HEK293 (cell line): ENCODE data around the gene CACNA1C.

Source experiments
- CTCF ChIP-seq: fragments of 450-650 bp; formaldehyde crosslinking; IDR thresholded peaks from 2 replicates; pipeline ENCODE4 v1.5.1; 2016; ENCODE audit warnings: missing biosample characterization, missing genetic modification characterization
- ZNF837 ChIP-seq: fragments of 450-650 bp; formaldehyde crosslinking; IDR thresholded peaks from 2 replicates; pipeline ENCODE4 v1.5.1; 2016; ENCODE audit warnings: missing biosample characterization, missing genetic modification characterization

GRCh38 chr12:2286461-2287131 is 233.8 kb downstream of the CACNA1C start:
- TF ChIP-seq CTCF (tag by site-specific recombination) (no peak), ZNF837 (tag by site-specific recombination) (no peak)
